ENCODE measurements around the gene TLE6.
"Not testable (repeated sequence)": the region's sequence is repeated elsewhere in the genome, so short reads cannot be mapped to it uniquely, and the experiment has no call there.

TLE6 gene

GRCh38 chr19:2977001-2977745, at the start of gene TLE6:
TLE6 (plus strand) TSS chr19:2977564; CDS start chr19:2978234, 670 bp downstream.
- peak; percentile 79 for DNase-seq (ENCODE audit: low read depth in 2 of 2)

GRCh38 chr19:2933490-2933910, 43.9 kb upstream of the TLE6 start:
- no peak for DNase-seq (ENCODE audit: low read depth in 2 of 2)

- DNase-seq (ENCODE audit: low read depth in 2 of 2), result not testable (repeated sequence)
These were observed 41.5 kb upstream of the TLE6 start for GRCh38 chr19:2935863-2936262.

- no peak for DNase-seq (ENCODE audit: low read depth in 2 of 2)
These were observed 34.3 kb upstream of the TLE6 start for GRCh38 chr19:2942928-2943640.

GRCh38 chr19:2944403-2944774, 33.0 kb upstream of the TLE6 start:
- DNase-seq (ENCODE audit: low read depth in 2 of 2), result no peak

GRCh38 chr19:2944775-2945574, 32.4 kb upstream of the TLE6 start, which contains the start of gene ZNF77:
ZNF77 (minus strand) TSS chr19:2944971; CDS start chr19:2944840, 131 bp downstream.
- DNase-seq (ENCODE audit: low read depth in 2 of 2), result peak; percentile 97 to 98

GRCh38 chr19:2945575-2946184, 31.7 kb upstream of the TLE6 start:
- no peak for DNase-seq (ENCODE audit: low read depth in 2 of 2)

- DNase-seq (ENCODE audit: low read depth in 2 of 2), result no peak
These were observed 27.5 kb upstream of the TLE6 start for GRCh38 chr19:2949939-2950285.

- peak; percentile 98 for DNase-seq (ENCODE audit: low read depth in 2 of 2)
These were observed 26.9 kb upstream of the TLE6 start for GRCh38 chr19:2950286-2951124.

GRCh38 chr19:2952953-2953481, 24.3 kb upstream of the TLE6 start:
- DNase-seq (ENCODE audit: low read depth in 2 of 2), result no peak

GRCh38 chr19:2957160-2957559, 20.2 kb upstream of the TLE6 start:
- no peak for DNase-seq (ENCODE audit: low read depth in 2 of 2)

GRCh38 chr19:2960120-2960519, 17.2 kb upstream of the TLE6 start:
- DNase-seq (ENCODE audit: low read depth in 2 of 2), result no peak

- peak; percentile 67 to 77 for DNase-seq (ENCODE audit: low read depth in 2 of 2)
These were observed 15.2 kb upstream of the TLE6 start for GRCh38 chr19:2962018-2962670.

- DNase-seq (ENCODE audit: low read depth in 2 of 2), result no peak
These were observed 14.2 kb upstream of the TLE6 start for GRCh38 chr19:2963122-2963521.

GRCh38 chr19:2963631-2964030, 13.7 kb upstream of the TLE6 start:
- not testable (repeated sequence) for DNase-seq (ENCODE audit: low read depth in 2 of 2)

- DNase-seq (ENCODE audit: low read depth in 2 of 2), result no peak
These were observed 12.5 kb upstream of the TLE6 start for GRCh38 chr19:2964874-2965273.

GRCh38 chr19:2967972-2968371, 9.4 kb upstream of the TLE6 start:
- DNase-seq (ENCODE audit: low read depth in 2 of 2), result no peak

GRCh38 chr19:2969104-2969504, 8.3 kb upstream of the TLE6 start:
- no peak for DNase-seq (ENCODE audit: low read depth in 2 of 2)

- no peak for DNase-seq (ENCODE audit: low read depth in 2 of 2)
These were observed 7.0 kb upstream of the TLE6 start for GRCh38 chr19:2970201-2970835.

- no peak for DNase-seq (ENCODE audit: low read depth in 2 of 2)
These were observed 4.1 kb upstream of the TLE6 start for GRCh38 chr19:2973229-2973628.
